ENCODE results near the gene HOXA10.

Gene HOXA10

DNA sequence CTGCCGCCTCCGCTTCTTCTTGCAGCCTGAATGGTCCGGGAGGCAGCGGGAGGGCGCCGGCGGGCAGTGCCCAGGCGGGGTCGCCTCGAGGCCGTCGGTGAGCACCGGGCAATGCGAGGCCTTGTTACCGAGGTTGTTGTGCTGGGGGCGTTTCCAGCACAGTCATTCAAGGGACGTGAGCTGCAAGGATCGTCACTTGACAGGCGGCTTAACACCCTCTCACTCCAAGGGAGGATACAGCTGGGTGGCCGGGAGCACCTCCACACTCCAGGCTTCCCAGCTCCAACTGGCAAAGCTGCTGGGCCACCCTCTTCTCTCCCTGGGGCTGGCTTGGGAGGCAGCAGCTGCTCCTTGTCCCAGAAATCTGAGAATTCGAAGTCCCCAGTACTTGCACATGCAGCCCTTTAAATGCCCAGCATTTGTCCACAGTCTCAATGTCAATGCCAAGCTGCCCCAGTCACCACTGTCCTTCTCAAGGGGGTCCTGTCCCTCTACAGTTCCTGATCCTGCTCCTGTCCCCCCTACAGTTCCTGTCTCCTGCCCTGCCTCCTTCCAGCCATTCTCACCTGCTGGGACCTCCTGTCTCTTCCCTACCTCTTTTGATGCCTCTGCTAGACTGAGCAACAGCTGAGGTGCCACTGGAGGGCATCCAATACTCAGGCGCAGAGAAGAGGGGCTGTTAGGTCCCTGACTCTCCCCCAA, 15.3 kb upstream of the HOXA10 start:
- no peak for DNase-seq
- H3K36me3 ChIP-seq = no peaks in the 10 kb centered on the region
- no peaks in the 10 kb centered on the region for H3K4me1 ChIP-seq
- H3K27me3 ChIP-seq = peaks cover 100% of the 10 kb centered on the region
- no peak overlapping the region for H3K4me3 ChIP-seq (ENCODE audit: low read depth, low read length)
- TF ChIP-seq, protein P1, sequence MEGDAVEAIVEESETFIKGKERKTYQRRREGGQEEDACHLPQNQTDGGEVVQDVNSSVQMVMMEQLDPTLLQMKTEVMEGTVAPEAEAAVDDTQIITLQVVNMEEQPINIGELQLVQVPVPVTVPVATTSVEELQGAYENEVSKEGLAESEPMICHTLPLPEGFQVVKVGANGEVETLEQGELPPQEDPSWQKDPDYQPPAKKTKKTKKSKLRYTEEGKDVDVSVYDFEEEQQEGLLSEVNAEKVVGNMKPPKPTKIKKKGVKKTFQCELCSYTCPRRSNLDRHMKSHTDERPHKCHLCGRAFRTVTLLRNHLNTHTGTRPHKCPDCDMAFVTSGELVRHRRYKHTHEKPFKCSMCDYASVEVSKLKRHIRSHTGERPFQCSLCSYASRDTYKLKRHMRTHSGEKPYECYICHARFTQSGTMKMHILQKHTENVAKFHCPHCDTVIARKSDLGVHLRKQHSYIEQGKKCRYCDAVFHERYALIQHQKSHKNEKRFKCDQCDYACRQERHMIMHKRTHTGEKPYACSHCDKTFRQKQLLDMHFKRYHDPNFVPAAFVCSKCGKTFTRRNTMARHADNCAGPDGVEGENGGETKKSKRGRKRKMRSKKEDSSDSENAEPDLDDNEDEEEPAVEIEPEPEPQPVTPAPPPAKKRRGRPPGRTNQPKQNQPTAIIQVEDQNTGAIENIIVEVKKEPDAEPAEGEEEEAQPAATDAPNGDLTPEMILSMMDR (IDR thresholded peaks at IDR 0.05; ENCODE audit: low read depth, low read length) = no peak
- no peaks in the 10 kb centered on the region for H3K9me3 ChIP-seq

DNA sequence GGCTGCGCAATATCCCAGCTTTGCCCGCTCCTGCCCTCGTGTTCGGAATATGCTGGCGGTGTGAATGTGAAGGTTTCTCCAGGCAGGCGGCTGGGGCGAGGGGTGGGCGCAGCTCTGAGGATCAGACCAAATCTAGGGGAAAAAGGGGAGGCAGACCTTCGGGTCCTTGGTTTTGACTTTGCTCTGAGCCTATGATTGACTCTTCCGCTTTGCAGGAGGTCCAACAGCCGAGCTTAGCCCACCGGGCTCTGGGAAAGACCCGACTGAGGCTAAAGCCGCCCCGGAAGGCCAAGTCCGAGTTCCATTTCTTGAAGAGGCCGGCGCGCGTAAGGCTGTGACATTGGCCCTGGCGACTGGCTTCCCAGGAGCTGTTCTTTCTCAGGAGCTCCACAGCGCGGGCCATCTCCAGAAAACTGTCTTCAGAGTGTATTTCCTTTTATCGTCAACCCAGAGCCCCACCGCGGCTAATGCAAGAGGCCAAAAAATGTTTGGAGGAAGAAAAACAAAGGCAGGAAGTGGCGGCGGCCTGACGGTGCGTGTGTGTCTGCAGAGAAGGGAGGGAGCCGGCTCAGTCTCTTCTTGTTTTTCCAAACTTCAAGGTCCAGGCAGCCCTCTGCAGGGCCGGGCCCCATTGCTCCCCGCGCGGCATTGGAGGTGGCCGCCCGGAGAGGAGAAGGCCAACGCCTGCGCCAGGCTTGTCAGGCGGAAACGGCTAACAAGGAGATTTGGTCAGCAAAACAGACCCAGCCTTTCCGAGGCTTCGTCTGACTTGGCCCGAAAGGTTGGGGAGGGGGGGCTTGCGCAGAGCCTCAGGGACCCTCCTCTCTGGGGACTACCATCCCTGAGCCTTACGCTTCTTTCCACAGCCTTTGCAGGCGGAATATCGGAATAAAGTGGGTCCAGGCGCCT, 14.5 kb upstream of the HOXA10 start:
- TF ChIP-seq, protein P1 (IDR thresholded peaks at IDR 0.05; ENCODE audit: low read depth, low read length) = no peak
- Histone ChIP-seq H3K4me1 (no peaks in the 10 kb centered on the region), H3K36me3 (no peaks in the 10 kb centered on the region), H3K27me3 (peaks cover 100% of the 10 kb centered on the region), H3K4me3 (ENCODE audit: low read depth, low read length) (no peak overlapping the region), H3K9me3 (no peaks in the 10 kb centered on the region)
- no peak for DNase-seq

- no peaks in the 10 kb centered on the region for H3K4me1 ChIP-seq
- H3K27me3 ChIP-seq = peaks cover 100% of the 10 kb centered on the region
- no peaks in the 10 kb centered on the region for H3K9me3 ChIP-seq
- H3K4me3 ChIP-seq (ENCODE audit: low read depth, low read length) = no peak overlapping the region
- TF ChIP-seq, protein P1 (IDR thresholded peaks at IDR 0.05; ENCODE audit: low read depth, low read length) = no peak
- H3K36me3 ChIP-seq = no peaks in the 10 kb centered on the region
- DNase-seq = no peak
These were observed 13.6 kb upstream of the HOXA10 start for GRCh38 chr7:27187475-27188385.

DNA sequence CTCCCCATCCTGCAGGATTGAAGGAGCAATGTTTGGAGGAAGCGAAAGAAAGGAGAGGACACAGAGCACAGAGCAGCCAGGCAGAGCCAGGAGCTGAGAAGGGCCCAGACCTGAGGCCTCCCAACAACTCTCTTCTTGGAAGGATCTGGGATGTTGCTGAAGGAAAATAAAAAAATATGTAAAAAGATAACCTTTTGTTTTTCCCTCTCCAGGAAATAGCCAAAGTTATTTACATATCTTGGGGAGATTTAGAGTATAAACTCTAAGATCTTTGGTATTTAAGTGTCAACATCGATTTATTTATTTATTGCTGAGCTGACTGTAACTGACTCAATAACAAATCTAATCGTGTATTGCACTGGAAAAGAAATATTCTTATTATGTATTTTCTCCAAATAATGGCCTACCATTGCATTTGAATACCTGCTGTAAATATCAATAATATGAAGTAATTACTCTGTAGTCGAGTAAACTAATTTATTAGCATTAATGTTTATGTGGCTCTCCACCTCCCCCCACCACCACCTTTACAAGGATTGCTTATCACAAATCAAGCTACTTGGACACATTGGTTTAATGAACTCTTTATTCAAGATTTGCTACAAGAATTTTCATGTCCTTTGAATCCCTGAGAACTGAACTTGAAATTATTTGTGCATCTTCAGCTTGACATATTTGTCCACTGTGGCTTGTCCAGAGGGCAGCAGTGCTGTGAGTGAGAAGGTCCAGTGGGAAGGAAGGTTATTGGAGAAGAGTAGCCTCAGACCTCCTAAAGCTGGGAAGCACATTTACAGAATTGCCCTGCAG, 12.8 kb upstream of the HOXA10 start:
- Histone ChIP-seq H3K4me3 (ENCODE audit: low read depth, low read length) (no peak overlapping the region), H3K27me3 (peaks cover 100% of the 10 kb centered on the region)
- DNase-seq = no peak

More for the DNA sequence above, 12.8 kb upstream of the HOXA10 start:
- no peaks in the 10 kb centered on the region for H3K4me1 ChIP-seq
- no peaks in the 10 kb centered on the region for H3K36me3 ChIP-seq
- TF ChIP-seq, protein P1 (IDR thresholded peaks at IDR 0.05; ENCODE audit: low read depth, low read length) = no peak
- no peaks in the 10 kb centered on the region for H3K9me3 ChIP-seq
